ENCODE data around the gene COL25A1.

Gene COL25A1

GRCh38 chr4:109302361-109303139, at the start of gene COL25A1:
TSS of gene COL25A1 (minus strand) at chr4:109302658.
- no peak for FAIRE-seq

- no peak for FAIRE-seq
Measured at GRCh38 chr4:109350121-109350520, 47.7 kb upstream of the COL25A1 start.

GRCh38 chr4:109334129-109335105, 32.0 kb upstream of the COL25A1 start:
- FAIRE-seq: no peak

- FAIRE-seq: no peak
Measured at GRCh38 chr4:109332926-109333464, 30.5 kb upstream of the COL25A1 start.

- no peak for FAIRE-seq
Measured at GRCh38 chr4:109327641-109328040, 25.2 kb upstream of the COL25A1 start.

- no peak for FAIRE-seq
Measured at GRCh38 chr4:109325698-109326097, 23.2 kb upstream of the COL25A1 start.

GRCh38 chr4:109323348-109323747, 20.9 kb upstream of the COL25A1 start:
- no peak for FAIRE-seq

GRCh38 chr4:109321232-109321631, 18.8 kb upstream of the COL25A1 start:
- FAIRE-seq: no peak

GRCh38 chr4:109319684-109320083, 17.2 kb upstream of the COL25A1 start:
- no peak for FAIRE-seq

GRCh38 chr4:109319156-109319555, 16.7 kb upstream of the COL25A1 start:
- no peak for FAIRE-seq

GRCh38 chr4:109315818-109316217, 13.4 kb upstream of the COL25A1 start:
- no peak for FAIRE-seq

GRCh38 chr4:109315341-109315740, 12.9 kb upstream of the COL25A1 start:
- FAIRE-seq: no peak

GRCh38 chr4:109313168-109314133, 11.0 kb upstream of the COL25A1 start:
- FAIRE-seq: no peak

GRCh38 chr4:109303140-109303496, 660 bp upstream of the COL25A1 start:
- no peak for FAIRE-seq

- FAIRE-seq: no peak
Measured at GRCh38 chr4:109301651-109302360, 652 bp downstream of the COL25A1 start.

- FAIRE-seq: no peak
Measured at GRCh38 chr4:109298279-109299010, 4.0 kb downstream of the COL25A1 start.

GRCh38 chr4:109296527-109296926, 5.9 kb downstream of the COL25A1 start:
- FAIRE-seq: no peak

- no peak for FAIRE-seq
Measured at GRCh38 chr4:109295081-109295480, 7.4 kb downstream of the COL25A1 start.

- FAIRE-seq: no peak
Measured at GRCh38 chr4:109294468-109295020, 7.9 kb downstream of the COL25A1 start.

- FAIRE-seq: no peak
Measured at GRCh38 chr4:109294006-109294405, 8.5 kb downstream of the COL25A1 start.
